HG03520 (cell line): Measurements from ENCODE around the gene MUC21.

ENCODE experiments used
- ATAC-seq: cut with Tn5 transposase; IDR thresholded peaks from one replicate; pipeline ENCODE4 v1.9.1; 2021; ENCODE audit warnings: mild to moderate bottlenecking, moderate library complexity; ENCODE audit not compliant: unreplicated experiment

Gene MUC21

GRCh38 chr6:30983439-30983838 is at the start of gene MUC21:
TSS of gene MUC21 (plus strand) at chr6:30983718. CDS start at chr6:30983959, 241 bp downstream.
- no peak for ATAC-seq

- no peak for ATAC-seq
Observed at GRCh38 chr6:30935018-30935417, 48.5 kb upstream of the MUC21 start.

- ATAC-seq = no peak
Observed at GRCh38 chr6:30937265-30937664, 46.3 kb upstream of the MUC21 start.

GRCh38 chr6:30938730-30939129 is 44.8 kb upstream of the MUC21 start:
- no peak for ATAC-seq

- no peak for ATAC-seq
Observed at GRCh38 chr6:30939473-30939872, 44.0 kb upstream of the MUC21 start.

- ATAC-seq = no peak
Observed at GRCh38 chr6:30940361-30940986, 43.0 kb upstream of the MUC21 start, which contains the start of gene MUCL3. TSS of gene MUCL3 (plus strand) at chr6:30940973. CDS start at chr6:30941000, 27 bp downstream.

GRCh38 chr6:30942338-30943060 is 41.0 kb upstream of the MUC21 start:
- ATAC-seq = no peak

- no peak for ATAC-seq
Observed at GRCh38 chr6:30944051-30944450, 39.5 kb upstream of the MUC21 start.

GRCh38 chr6:30945281-30945680 is 38.2 kb upstream of the MUC21 start:
- no peak for ATAC-seq

GRCh38 chr6:30947231-30947630 is 36.3 kb upstream of the MUC21 start:
- no peak for ATAC-seq

- ATAC-seq = no peak
Observed at GRCh38 chr6:30948811-30949210, 34.7 kb upstream of the MUC21 start.

- ATAC-seq = no peak
Observed at GRCh38 chr6:30951907-30952469, 31.5 kb upstream of the MUC21 start.

- no peak for ATAC-seq
Observed at GRCh38 chr6:30954631-30955366, 28.7 kb upstream of the MUC21 start.

GRCh38 chr6:30955367-30956042 is 28.0 kb upstream of the MUC21 start:
- no peak for ATAC-seq

- no peak for ATAC-seq
Observed at GRCh38 chr6:30957716-30958115, 25.8 kb upstream of the MUC21 start.

- ATAC-seq = no peak
Observed at GRCh38 chr6:30960907-30961673, 22.4 kb upstream of the MUC21 start.

- ATAC-seq = no peak
Observed at GRCh38 chr6:30962716-30963115, 20.8 kb upstream of the MUC21 start.

GRCh38 chr6:30963641-30964040 is 19.9 kb upstream of the MUC21 start:
- ATAC-seq = no peak

GRCh38 chr6:30964075-30964474 is 19.4 kb upstream of the MUC21 start:
- no peak for ATAC-seq

GRCh38 chr6:30965140-30965601 is 18.3 kb upstream of the MUC21 start:
- no peak for ATAC-seq
